ENCODE measurements around the gene LYZL6. TPM values are rescaled to one million over a fixed set of nuclear protein-coding genes. Genes with fewer than 3 reads are reported as not detected.
A peak's percentile ranks its signal among the peaks of the same experiment; 100 is the strongest.

LYZL6 gene
- total RNA-seq, 2 experiments from 2014 or later, result not detected

DNA sequence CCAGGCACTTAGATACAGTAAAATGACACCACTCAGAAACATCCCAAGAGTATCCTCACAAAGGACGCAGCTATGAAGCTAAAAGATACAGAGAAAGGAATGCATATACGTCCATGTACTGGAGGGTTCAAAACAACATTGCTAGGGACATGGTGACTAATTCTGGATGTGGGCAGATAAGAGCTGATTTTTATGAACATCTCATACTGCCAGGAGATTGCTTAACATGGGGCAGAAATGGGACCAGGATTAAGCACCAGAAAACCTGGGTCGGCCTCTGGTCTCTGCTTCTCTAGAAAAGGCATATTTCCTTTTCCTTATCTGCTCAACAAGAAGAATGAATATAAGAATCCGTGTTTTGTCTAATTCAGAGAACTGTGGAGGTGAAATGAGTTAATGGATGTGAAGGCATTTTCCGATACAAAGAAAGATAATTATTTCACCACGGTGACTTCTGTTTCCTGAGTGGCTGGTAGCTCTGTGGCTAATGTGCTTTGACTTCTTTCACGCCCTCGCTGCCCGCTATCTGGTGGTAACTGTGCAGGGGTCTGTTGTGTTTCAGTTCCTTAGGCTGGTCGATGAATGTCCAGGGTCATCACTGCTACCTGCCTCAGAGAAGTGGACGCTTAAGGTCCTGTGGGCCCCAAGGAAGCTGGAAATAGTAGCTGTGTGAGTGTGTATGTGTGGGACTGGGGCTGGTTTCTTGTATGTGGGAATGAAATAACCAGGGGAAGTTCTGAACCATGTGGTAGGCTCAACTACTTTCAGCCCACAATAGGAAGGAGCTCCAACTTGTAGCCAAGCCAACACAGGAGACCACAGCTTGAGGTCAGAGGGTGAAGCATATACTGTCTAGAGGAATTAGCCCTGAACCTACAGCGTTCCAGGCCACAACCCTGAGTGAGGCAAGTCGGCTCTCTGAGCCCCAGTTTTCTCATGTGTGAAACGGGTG is 47.6 kb downstream of the LYZL6 start:
- POLR2A ChIA-PET, result interaction anchor here (0.7 to 4.5 kb wide), 11 partner anchors 13 to 88 kb away, joined by 3 to 29 read pairs (median 6); partner anchors contain the start of genes CCL5, RDM1 and TAF15
- Mint-ChIP-seq H3K27ac (peak overlapping the region; percentile 91), H3K4me1 (peaks cover 73% of the 10 kb centered on the region), H3K9me3 (no peaks in the 10 kb centered on the region), H3K36me3 (peaks cover 10% of the 10 kb centered on the region), H3K27me3 (no peaks in the 10 kb centered on the region), H3K4me3 (peak overlapping the region; percentile 60)
- peak; percentile 69 for ATAC-seq (ENCODE audit: low read depth)
- DNase-seq, result peak; percentile 56

- POLR2A ChIA-PET, result interaction anchor here (0.7 to 5.8 kb wide), 6 partner anchors 14 to 306 kb away, joined by 3 to 30 read pairs (median 4); partner anchors contain the start of gene CCL5
These were observed 49.3 kb downstream of the LYZL6 start for GRCh38 chr17:35894206-35894605.

DNA sequence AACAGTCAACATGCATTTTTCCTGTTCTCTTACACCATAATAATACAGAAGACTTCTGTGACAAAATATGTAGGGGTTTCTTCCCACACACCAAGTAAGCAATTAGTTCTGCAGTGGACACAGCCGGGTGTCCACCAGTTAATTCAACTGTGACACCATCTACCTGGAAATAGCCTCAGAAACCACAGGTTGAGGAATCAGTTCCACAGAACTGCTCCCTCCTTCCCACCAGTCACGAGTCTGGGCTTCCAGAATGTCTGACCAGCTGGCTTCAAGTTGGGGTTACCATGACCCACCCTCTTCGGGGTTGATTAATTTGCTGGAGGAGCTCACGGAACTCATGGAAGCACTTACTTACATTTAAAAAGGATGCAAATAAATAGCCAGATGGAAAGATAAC is 49.8 kb downstream of the LYZL6 start:
- Mint-ChIP-seq H3K9me3 (no peaks in the 10 kb centered on the region), H3K27me3 (no peaks in the 10 kb centered on the region), H3K4me3 (no peak overlapping the region), H3K4me1 (peaks cover 73% of the 10 kb centered on the region), H3K27ac (no peak overlapping the region), H3K36me3 (peaks cover 4% of the 10 kb centered on the region)
- DNase-seq, result no peak
- no peak for ATAC-seq (ENCODE audit: low read depth)
- POLR2A ChIA-PET, result interaction anchor here (0.8 to 5.8 kb wide), 4 partner anchors 13 to 29 kb away, joined by 4 to 82 read pairs (median 17); partner anchors contain the start of gene CCL5

More at GRCh38 chr17:35894206-35894605, 49.3 kb downstream of the LYZL6 start:
- ATAC-seq (ENCODE audit: low read depth), result no peak
- Mint-ChIP-seq H3K27me3 (no peaks in the 10 kb centered on the region), H3K36me3 (peaks cover 4% of the 10 kb centered on the region), H3K27ac (no peak overlapping the region), H3K9me3 (no peaks in the 10 kb centered on the region), H3K4me1 (peaks cover 73% of the 10 kb centered on the region), H3K4me3 (no peak overlapping the region)
- no peak for DNase-seq

DNA sequence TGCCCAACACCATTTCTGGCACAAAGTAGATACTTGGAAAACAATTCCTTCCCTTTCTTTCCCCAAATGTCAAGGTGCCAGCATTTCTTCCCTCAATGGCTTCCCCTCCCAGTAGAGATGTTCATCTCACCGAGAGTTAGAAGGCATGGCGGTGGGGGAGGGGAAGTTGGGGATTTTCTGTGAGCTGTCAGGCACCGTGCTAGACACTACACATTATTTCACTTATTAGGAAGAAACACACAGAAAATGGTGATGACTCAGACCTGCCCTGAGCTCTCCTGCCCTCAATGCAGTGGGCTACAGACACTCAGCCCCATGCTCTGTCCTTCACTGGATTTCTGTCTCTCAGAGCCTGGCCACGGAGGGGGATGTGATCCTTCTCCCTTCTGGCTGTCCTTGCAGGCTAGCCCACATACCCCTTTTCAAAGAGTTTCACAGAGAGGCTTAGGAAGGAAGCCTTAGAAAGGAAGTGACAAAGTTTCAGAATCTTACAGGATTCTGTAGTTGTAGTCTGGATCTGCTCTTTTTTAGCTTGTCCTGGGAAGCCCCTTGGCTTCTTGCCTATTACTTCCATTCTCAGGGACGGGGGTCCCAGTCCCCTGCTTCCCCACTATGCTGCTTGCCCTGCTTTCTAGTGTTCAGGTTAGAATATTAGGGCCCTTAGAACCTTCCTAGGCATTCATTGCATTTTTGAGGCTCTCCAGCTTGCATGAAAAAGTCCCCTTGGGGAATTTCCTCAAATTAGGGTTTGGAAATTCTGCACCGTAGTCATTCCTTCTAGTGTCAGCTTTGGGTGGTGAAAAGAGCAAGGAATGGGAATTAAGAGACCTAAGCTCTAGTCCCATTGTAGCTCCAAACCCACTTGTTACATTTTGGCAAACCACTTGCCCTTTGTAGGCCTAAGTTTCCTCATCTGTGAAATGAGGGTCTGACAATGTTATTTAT is 51.1 kb downstream of the LYZL6 start:
- H3K36me3 Mint-ChIP-seq, result peaks cover 4% of the 10 kb centered on the region
- ATAC-seq (ENCODE audit: low read depth) (peak; percentile 27), DNase-seq (no peak)
- no peaks in the 10 kb centered on the region for H3K27me3 Mint-ChIP-seq
- POLR2A ChIA-PET, result interaction anchor here (0.8 to 5.8 kb wide), 10 partner anchors 8 to 83 kb away, joined by 3 to 82 read pairs (median 8); partner anchors contain the start of genes CCL5, RDM1 and TAF15
- peaks cover 68% of the 10 kb centered on the region for H3K4me1 Mint-ChIP-seq
- peak overlapping the region; percentile 64 for H3K4me3 Mint-ChIP-seq
- H3K9me3 Mint-ChIP-seq, result no peaks in the 10 kb centered on the region
- peak overlapping the region; percentile 88 for H3K27ac Mint-ChIP-seq

- Mint-ChIP-seq H3K27ac (peak overlapping the region; percentile 88), H3K36me3 (peaks cover 4% of the 10 kb centered on the region), H3K27me3 (no peaks in the 10 kb centered on the region), H3K9me3 (no peaks in the 10 kb centered on the region), H3K4me1 (peaks cover 64% of the 10 kb centered on the region), H3K4me3 (peak overlapping the region; percentile 59)
- POLR2A ChIA-PET, result interaction anchor here (0.8 to 5.8 kb wide), 8 partner anchors 9 to 81 kb away, joined by 3 to 82 read pairs (median 12); partner anchors contain the start of genes CCL5, RDM1 and TAF15
- no peak for DNase-seq
- no peak for ATAC-seq (ENCODE audit: low read depth)
These were observed 52.2 kb downstream of the LYZL6 start for GRCh38 chr17:35891269-35891668.

DNA sequence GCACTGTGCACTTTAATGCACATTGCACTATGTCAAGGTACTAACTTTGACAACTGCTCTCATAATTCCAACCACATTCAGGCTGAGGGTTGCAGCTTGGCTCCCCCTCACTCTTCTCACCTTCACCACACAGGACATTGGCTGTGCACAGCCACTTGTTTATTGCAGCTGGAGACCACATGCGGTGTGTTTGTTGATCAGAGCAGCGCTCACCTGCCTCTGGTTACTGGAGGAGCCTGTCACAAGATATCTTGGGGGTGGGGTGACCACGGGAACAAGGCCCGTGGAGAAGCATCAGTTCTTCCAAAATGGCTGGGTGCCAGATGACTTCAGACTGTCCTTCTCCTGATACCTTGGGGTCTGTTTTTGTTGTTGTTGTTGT is 52.7 kb downstream of the LYZL6 start:
- Mint-ChIP-seq H3K36me3 (peaks cover 4% of the 10 kb centered on the region), H3K4me3 (peak overlapping the region; percentile 59), H3K4me1 (peaks cover 59% of the 10 kb centered on the region), H3K9me3 (no peaks in the 10 kb centered on the region), H3K27ac (peak overlapping the region; percentile 88), H3K27me3 (no peaks in the 10 kb centered on the region)
- ATAC-seq (ENCODE audit: low read depth), result peak; percentile 73
- peak; percentile 72 for DNase-seq
- POLR2A ChIA-PET, result interaction anchor here (0.5 to 5.8 kb wide), 10 partner anchors 8 to 355 kb away, joined by 3 to 82 read pairs (median 12); partner anchors contain the start of genes CCL5, RDM1 and TAF15

GRCh38 chr17:35889818-35890773 is 53.4 kb downstream of the LYZL6 start:
- Mint-ChIP-seq H3K4me1 (peaks cover 55% of the 10 kb centered on the region), H3K4me3 (peak overlapping the region; percentile 59), H3K9me3 (no peaks in the 10 kb centered on the region), H3K36me3 (peaks cover 6% of the 10 kb centered on the region), H3K27ac (peak overlapping the region; percentile 88), H3K27me3 (no peaks in the 10 kb centered on the region)
- DNase-seq, result no peak
- ATAC-seq (ENCODE audit: low read depth), result peak; percentile 12
- POLR2A ChIA-PET, result interaction anchor here (0.5 to 5.8 kb wide), 11 partner anchors 8 to 354 kb away, joined by 3 to 82 read pairs (median 10); partner anchors contain the start of genes CCL5, RDM1 and TAF15

- peak; percentile 34 for ATAC-seq (ENCODE audit: low read depth)
- H3K4me3 Mint-ChIP-seq, result peak overlapping the region; percentile 47
These were observed 54.3 kb downstream of the LYZL6 start for GRCh38 chr17:35889241-35889640.

More at GRCh38 chr17:35889241-35889640, 54.3 kb downstream of the LYZL6 start:
- no peaks in the 10 kb centered on the region for H3K9me3 Mint-ChIP-seq
- H3K36me3 Mint-ChIP-seq, result peaks cover 6% of the 10 kb centered on the region
- H3K4me1 Mint-ChIP-seq, result peaks cover 54% of the 10 kb centered on the region
- DNase-seq, result no peak
- POLR2A ChIA-PET, result interaction anchor here (0.6 to 5.8 kb wide), 8 partner anchors 9 to 116 kb away, joined by 3 to 82 read pairs (median 12); partner anchors contain the start of gene CCL5
- no peaks in the 10 kb centered on the region for H3K27me3 Mint-ChIP-seq
- H3K27ac Mint-ChIP-seq, result peak overlapping the region; percentile 88

Other genes with a start within 250 kb of the LYZL6 start
- under 1 TPM; 0.09 to 0.53 TPM for gene RASL10B, start 212.1 kb downstream of the LYZL6 start, total RNA-seq
- under 1 TPM in 1 of 2 experiments, not detected in 1; 0.11 TPM for gene GAS2L2, start 190.5 kb downstream of the LYZL6 start, total RNA-seq
- not detected for gene C17orf50, start 182.8 kb downstream of the LYZL6 start, total RNA-seq
- gene MMP28, start 148.1 kb downstream of the LYZL6 start, total RNA-seq, result under 1 TPM; 0.45 to 0.75 TPM
- gene TAF15, start 134.2 kb downstream of the LYZL6 start, total RNA-seq, result 100 to 1,000 TPM; 291 to 299 TPM
- gene HEATR9, start 74.8 kb downstream of the LYZL6 start, total RNA-seq, result 1 to 10 TPM; 6.3 to 6.7 TPM
- gene CCL5, start 63.4 kb downstream of the LYZL6 start, total RNA-seq, result 100 to 1,000 TPM; 782 to 938 TPM
- 10 to 100 TPM; 17.3 to 25.0 TPM for gene RDM1, start 12.9 kb downstream of the LYZL6 start, total RNA-seq
- gene CCL16, start 37.8 kb upstream of the LYZL6 start, total RNA-seq, result not detected
- gene CCL14, start 43.0 kb upstream of the LYZL6 start, total RNA-seq, result not detected
- gene CCL15, start 57.8 kb upstream of the LYZL6 start, total RNA-seq, result not detected
- gene CCL23, start 74.3 kb upstream of the LYZL6 start, total RNA-seq, result not detected
- not detected for gene CCL18, start 120.6 kb upstream of the LYZL6 start, total RNA-seq
- 1 to 10 TPM; 2.9 to 4.7 TPM for gene CCL3, start 146.4 kb upstream of the LYZL6 start, total RNA-seq
- gene CCL4, start 160.1 kb upstream of the LYZL6 start, total RNA-seq, result 10 to 100 TPM; 12.2 to 14.8 TPM
- 1 to 10 TPM; 7.7 to 9.9 TPM for gene TBC1D3B, start 232.9 kb upstream of the LYZL6 start, total RNA-seq